ENCODE data around the gene NTSR1. TPM values are rescaled to one million over a fixed set of nuclear protein-coding genes. Genes with fewer than 3 reads are reported as not detected.

NTSR1 gene
- total and polyA plus RNA-seq, 4 donors: 0.03 to 0.33 (median 0.08) TPM; not detected in 1

DNA sequence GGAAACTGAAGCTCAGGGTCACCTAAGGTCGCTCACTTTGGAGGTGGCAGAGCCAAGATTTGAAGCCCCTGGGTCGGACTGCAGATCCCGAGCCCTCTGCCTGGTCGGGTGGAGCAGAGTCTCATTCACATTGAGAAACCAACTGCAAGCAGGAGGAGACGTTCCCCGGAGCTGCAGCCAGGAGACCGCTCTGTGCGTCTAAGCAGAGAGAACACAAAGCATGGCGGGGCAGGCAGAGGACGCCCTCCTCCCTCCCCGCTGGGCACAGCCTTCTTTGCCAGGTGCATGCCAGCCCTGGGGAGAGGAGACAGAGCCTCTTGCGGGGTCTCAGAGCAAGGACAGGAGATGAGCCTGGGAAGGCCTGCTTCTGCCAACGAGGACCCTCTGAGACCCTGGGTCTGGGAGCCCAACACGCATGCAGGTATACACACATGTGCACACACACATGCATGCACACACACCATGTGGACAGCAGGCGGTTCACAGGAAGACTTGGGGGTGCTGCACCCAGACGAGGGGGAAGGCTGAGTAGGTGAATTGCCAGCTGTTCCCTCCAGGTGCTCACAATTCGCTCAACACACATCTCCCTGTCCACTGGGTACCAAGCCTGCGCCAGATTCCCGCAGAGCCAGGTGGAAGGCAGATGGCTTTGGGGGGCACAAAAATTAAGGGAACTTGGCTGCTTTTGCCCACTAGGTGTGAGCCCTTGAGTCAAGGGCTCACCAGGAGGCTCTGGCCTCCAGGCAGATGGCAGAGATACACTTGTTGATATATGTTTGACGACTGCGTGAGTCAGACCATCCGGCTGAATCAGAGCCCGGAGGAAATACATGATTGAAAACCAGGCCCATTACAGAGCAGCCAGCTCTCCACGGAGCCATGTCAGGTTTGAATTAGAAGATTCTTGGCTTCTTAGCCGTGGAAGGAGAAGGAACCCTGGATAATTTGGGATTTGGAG is 5.5 kb upstream of the NTSR1 start:
- DNase-seq (ENCODE audit: low spot score): no peak
- Histone ChIP-seq H3K4me3 (ENCODE audit: low read depth in 1 of 3, low read length in 3 of 3) (no peak overlapping the region), H3K27me3 (ENCODE audit: control insufficient read depth in 4 of 4, insufficient read depth in 4 of 4, low read length in 3 of 4) (peaks cover 0 to 4% (median 0%) of the 10 kb centered on the region in 4 donors), H3K9me3 (ENCODE audit: control insufficient read depth in 4 of 4, low read length in 3 of 4) (no peaks in the 10 kb centered on the region), H3K27ac (ENCODE audit: low read depth in 1 of 2, low read length in 2 of 2) (no peak overlapping the region), H3K9ac (ENCODE audit: low read depth in 1 of 2, low read length in 2 of 2) (no peak overlapping the region), H3K4me1 (ENCODE audit: control insufficient read depth in 4 of 4, insufficient read depth in 4 of 4, low read length in 3 of 4) (peaks cover 0 to 1% (median 0%) of the 10 kb centered on the region in 4 donors), H3K36me3 (ENCODE audit: control insufficient read depth in 4 of 4, insufficient read depth in 3 of 4, low read depth in 1 of 4, low read length in 3 of 4) (no peaks in the 10 kb centered on the region)
- TF ChIP-seq HNF4A (conservative IDR thresholded peaks at IDR 0.05) (no peak), RXRA (IDR thresholded peaks at IDR 0.05) (no peak)
- TF ChIP-seq, protein P1, sequence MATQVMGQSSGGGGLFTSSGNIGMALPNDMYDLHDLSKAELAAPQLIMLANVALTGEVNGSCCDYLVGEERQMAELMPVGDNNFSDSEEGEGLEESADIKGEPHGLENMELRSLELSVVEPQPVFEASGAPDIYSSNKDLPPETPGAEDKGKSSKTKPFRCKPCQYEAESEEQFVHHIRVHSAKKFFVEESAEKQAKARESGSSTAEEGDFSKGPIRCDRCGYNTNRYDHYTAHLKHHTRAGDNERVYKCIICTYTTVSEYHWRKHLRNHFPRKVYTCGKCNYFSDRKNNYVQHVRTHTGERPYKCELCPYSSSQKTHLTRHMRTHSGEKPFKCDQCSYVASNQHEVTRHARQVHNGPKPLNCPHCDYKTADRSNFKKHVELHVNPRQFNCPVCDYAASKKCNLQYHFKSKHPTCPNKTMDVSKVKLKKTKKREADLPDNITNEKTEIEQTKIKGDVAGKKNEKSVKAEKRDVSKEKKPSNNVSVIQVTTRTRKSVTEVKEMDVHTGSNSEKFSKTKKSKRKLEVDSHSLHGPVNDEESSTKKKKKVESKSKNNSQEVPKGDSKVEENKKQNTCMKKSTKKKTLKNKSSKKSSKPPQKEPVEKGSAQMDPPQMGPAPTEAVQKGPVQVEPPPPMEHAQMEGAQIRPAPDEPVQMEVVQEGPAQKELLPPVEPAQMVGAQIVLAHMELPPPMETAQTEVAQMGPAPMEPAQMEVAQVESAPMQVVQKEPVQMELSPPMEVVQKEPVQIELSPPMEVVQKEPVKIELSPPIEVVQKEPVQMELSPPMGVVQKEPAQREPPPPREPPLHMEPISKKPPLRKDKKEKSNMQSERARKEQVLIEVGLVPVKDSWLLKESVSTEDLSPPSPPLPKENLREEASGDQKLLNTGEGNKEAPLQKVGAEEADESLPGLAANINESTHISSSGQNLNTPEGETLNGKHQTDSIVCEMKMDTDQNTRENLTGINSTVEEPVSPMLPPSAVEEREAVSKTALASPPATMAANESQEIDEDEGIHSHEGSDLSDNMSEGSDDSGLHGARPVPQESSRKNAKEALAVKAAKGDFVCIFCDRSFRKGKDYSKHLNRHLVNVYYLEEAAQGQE (IDR thresholded peaks at IDR 0.05): no peak
- WGBS: 82% methylated on average over 25 of the region's 25 CpGs

DNA sequence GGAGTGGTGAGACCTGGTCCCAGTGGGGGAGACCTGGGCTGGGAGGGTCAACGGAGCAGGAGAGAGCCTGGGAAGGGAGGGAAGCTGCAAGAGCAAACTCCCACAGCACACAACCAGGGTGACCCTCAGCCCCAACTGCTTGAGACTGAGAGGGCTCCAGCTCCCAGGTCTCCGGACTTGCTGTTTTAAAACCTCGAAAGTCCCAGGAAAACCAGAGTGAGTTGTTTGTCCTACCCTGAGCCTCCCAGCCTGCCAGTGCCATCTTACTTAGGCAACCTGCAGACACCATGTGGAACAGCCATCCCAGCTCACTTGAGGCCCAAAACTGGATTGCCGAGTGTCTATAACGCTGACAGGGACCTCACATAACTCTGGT is 4.8 kb upstream of the NTSR1 start:
- Histone ChIP-seq H3K36me3 (ENCODE audit: control insufficient read depth in 4 of 4, insufficient read depth in 3 of 4, low read depth in 1 of 4, low read length in 3 of 4) (no peaks in the 10 kb centered on the region), H3K9me3 (ENCODE audit: control insufficient read depth in 4 of 4, low read length in 3 of 4) (no peaks in the 10 kb centered on the region), H3K27me3 (ENCODE audit: control insufficient read depth in 4 of 4, insufficient read depth in 4 of 4, low read length in 3 of 4) (peaks cover 0 to 4% (median 0%) of the 10 kb centered on the region in 4 donors), H3K27ac (ENCODE audit: low read depth in 1 of 2, low read length in 2 of 2) (no peak overlapping the region), H3K9ac (ENCODE audit: low read depth in 1 of 2, low read length in 2 of 2) (no peak overlapping the region), H3K4me3 (ENCODE audit: low read depth in 1 of 3, low read length in 3 of 3) (no peak overlapping the region), H3K4me1 (ENCODE audit: control insufficient read depth in 4 of 4, insufficient read depth in 4 of 4, low read length in 3 of 4) (peaks cover 0 to 3% (median 1%) of the 10 kb centered on the region in 4 donors)
- WGBS: 82% methylated on average over 5 of the region's 5 CpGs
- TF ChIP-seq SP1 (IDR thresholded peaks at IDR 0.05) (no peak), RXRA (IDR thresholded peaks at IDR 0.05) (no peak), YY1 (IDR thresholded peaks at IDR 0.05) (no peak), EGR1 (IDR thresholded peaks at IDR 0.05; ENCODE audit: low read depth in 2 of 2) (no peak), GABPA (IDR thresholded peaks at IDR 0.05 in 1 of 2, conservative IDR thresholded peaks at IDR 0.05 in 1 of 2) (no peak), JUND (IDR thresholded peaks at IDR 0.05) (no peak), NR2F2 (IDR thresholded peaks at IDR 0.05) (no peak), HNF4G (IDR thresholded peaks at IDR 0.05) (no peak), FOXA1 (IDR thresholded peaks at IDR 0.05) (no peak), TAF1 (conservative IDR thresholded peaks at IDR 0.05) (no peak), RAD21 (IDR thresholded peaks at IDR 0.05) (no peak)
- TF ChIP-seq, protein P2, sequence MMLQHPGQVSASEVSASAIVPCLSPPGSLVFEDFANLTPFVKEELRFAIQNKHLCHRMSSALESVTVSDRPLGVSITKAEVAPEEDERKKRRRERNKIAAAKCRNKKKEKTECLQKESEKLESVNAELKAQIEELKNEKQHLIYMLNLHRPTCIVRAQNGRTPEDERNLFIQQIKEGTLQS (IDR thresholded peaks at IDR 0.05): no peak
- TF ChIP-seq, protein P1 (IDR thresholded peaks at IDR 0.05): no peak
- TF ChIP-seq, protein P3, sequence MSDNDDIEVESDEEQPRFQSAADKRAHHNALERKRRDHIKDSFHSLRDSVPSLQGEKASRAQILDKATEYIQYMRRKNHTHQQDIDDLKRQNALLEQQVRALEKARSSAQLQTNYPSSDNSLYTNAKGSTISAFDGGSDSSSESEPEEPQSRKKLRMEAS (IDR thresholded peaks at IDR 0.05): no peak
- no peak for DNase-seq (ENCODE audit: low spot score)
